ENCODE data around the gene PMEL.
"Not testable (repeated sequence)": the region's sequence is repeated elsewhere in the genome, so short reads cannot be mapped to it uniquely, and the experiment has no call there.

The PMEL gene

GRCh38 chr12:55965941-55966407 is at the start of gene PMEL:
Gene PMEL (minus strand): TSS chr12:55966042. CDS start chr12:55966011, 31 bp downstream.
- no peak for TF ChIP-seq CTCF (IDR thresholded peaks at IDR 0.05; ENCODE audit: low read depth, low read length)
- H3K4me3 ChIP-seq (ENCODE audit: low read depth, low read length) = peak within 1 kb of the TSS; percentile 68

- no peak for TF ChIP-seq CTCF (IDR thresholded peaks at IDR 0.05; ENCODE audit: low read depth, low read length)
- H3K4me3 ChIP-seq (ENCODE audit: low read depth, low read length) = no peak overlapping the region
Observed at GRCh38 chr12:56014205-56014604, 48.4 kb upstream of the PMEL start.

- TF ChIP-seq CTCF (IDR thresholded peaks at IDR 0.05; ENCODE audit: low read depth, low read length) = no peak
- no peak overlapping the region for H3K4me3 ChIP-seq (ENCODE audit: low read depth, low read length)
Observed at GRCh38 chr12:56013482-56013881, 47.6 kb upstream of the PMEL start.

- TF ChIP-seq CTCF (IDR thresholded peaks at IDR 0.05; ENCODE audit: low read depth, low read length) = no peak
- H3K4me3 ChIP-seq (ENCODE audit: low read depth, low read length) = no peak overlapping the region
Observed at GRCh38 chr12:56011509-56012090, 45.8 kb upstream of the PMEL start.

- H3K4me3 ChIP-seq (ENCODE audit: low read depth, low read length) = no peak overlapping the region
- no peak for TF ChIP-seq CTCF (IDR thresholded peaks at IDR 0.05; ENCODE audit: low read depth, low read length)
Observed at GRCh38 chr12:56010111-56010570, 44.3 kb upstream of the PMEL start.

GRCh38 chr12:56007564-56008559 is 42.0 kb upstream of the PMEL start:
- H3K4me3 ChIP-seq (ENCODE audit: low read depth, low read length) = peak overlapping the region; percentile 61
- no peak for TF ChIP-seq CTCF (IDR thresholded peaks at IDR 0.05; ENCODE audit: low read depth, low read length)

GRCh38 chr12:56004211-56004610 is 38.4 kb upstream of the PMEL start:
- no peak overlapping the region for H3K4me3 ChIP-seq (ENCODE audit: low read depth, low read length)

GRCh38 chr12:56003376-56003775 is 37.5 kb upstream of the PMEL start:
- not testable (repeated sequence) for H3K4me3 ChIP-seq (ENCODE audit: low read depth, low read length)

More at GRCh38 chr12:56004211-56004610, 38.4 kb upstream of the PMEL start:
- no peak for TF ChIP-seq CTCF (IDR thresholded peaks at IDR 0.05; ENCODE audit: low read depth, low read length)

Data from WI38 (cell line).